OCI-LY7 (cell line): ENCODE measurements around the gene BAK1. TPM values are rescaled to one million over a fixed set of nuclear protein-coding genes. Genes with fewer than 3 reads are reported as not detected.

Experiments used
- BruUV-seq: library from RNA; stranded (reverse); fragments of 400-500 nt; replicated peaks from 2 replicates; lab custom pipeline; 2021; lab: Mats Ljungman, UMichigan
- CTCF ChIA-PET: fragments of 300-600 bp; sonication (Branson Sonifier 250); formaldehyde crosslinking; loops from one replicate; lab custom pipeline; 2022; ENCODE audit warnings: antibody characterized with exemption; ENCODE audit not compliant: unreplicated experiment; lab: Charles Lee
- POLR2A ChIA-PET: fragments of 300-600 bp; sonication (Branson Sonifier 250); formaldehyde crosslinking; loops from one replicate; lab custom pipeline; 2022; ENCODE audit warnings: antibody characterized with exemption; lab: Charles Lee
- DNase-seq: peaks from one replicate; pipeline ENCODE4 v3.0.0-alpha.2; 2015; ENCODE audit warnings: low spot score
- H2AFZ ChIP-seq: fragments of 200-600 bp; sonication (generic), shearing (Covaris generic); 2 replicates; pipeline ENCODE4 v1.6.1; 2014; ENCODE audit warnings: mild to moderate bottlenecking, antibody characterized with exemption, low read length, moderate library complexity
- H3K27ac ChIP-seq: fragments of 200-600 bp; sonication (generic); 2 replicates; pipeline ENCODE4 v1.5.1; 2014; ENCODE audit warnings: mixed run types, low read depth, mild to moderate bottlenecking, moderate library complexity, low read length, inconsistent platforms; ENCODE audit not compliant: poor library complexity, severe bottlenecking
- H3K36me3 ChIP-seq: fragments of 200-600 bp; sonication (generic); 2 replicates; pipeline ENCODE4 v1.6.1; 2014; ENCODE audit warnings: mild to moderate bottlenecking, antibody characterized with exemption, low read length, moderate library complexity, mixed read lengths; ENCODE audit not compliant: insufficient read depth
- H3K4me1 ChIP-seq: fragments of 200-600 bp; sonication (generic); 2 replicates; pipeline ENCODE4 v1.5.1; 2014; ENCODE audit warnings: mild to moderate bottlenecking, low read length; ENCODE audit not compliant: insufficient read depth, poor library complexity, severe bottlenecking
- H3K4me2 ChIP-seq: fragments of 200-600 bp; sonication (generic); 2 replicates; pipeline ENCODE4 v1.6.1; 2014; ENCODE audit warnings: mild to moderate bottlenecking, low read length
- H3K4me3 ChIP-seq: fragments of 200-600 bp; sonication (generic); 2 replicates; pipeline ENCODE4 v1.5.1; 2014; ENCODE audit warnings: mild to moderate bottlenecking, low read depth, low read length; ENCODE audit not compliant: poor library complexity, severe bottlenecking
- H3K79me2 ChIP-seq: fragments of 200-600 bp; sonication (generic); 2 replicates; pipeline ENCODE4 v1.6.1; 2016; ENCODE audit warnings: low read depth, mild to moderate bottlenecking, low read length, moderate library complexity, mixed read lengths; ENCODE audit not compliant: insufficient read depth
- H3K9me2 ChIP-seq: fragments of 200-600 bp; sonication (generic); 2 replicates; pipeline ENCODE4 v1.6.1; 2016; ENCODE audit warnings: mild to moderate bottlenecking, low read length, mixed read lengths; ENCODE audit not compliant: insufficient read depth
- H3K9me3 ChIP-seq: fragments of 200-600 bp; sonication (generic); 2 replicates; pipeline ENCODE4 v1.6.1; 2014; ENCODE audit warnings: mild to moderate bottlenecking, mixed run types, low read length, mixed read lengths
- H4K20me1 ChIP-seq: fragments of 200-600 bp; sonication (generic); 2 replicates; pipeline ENCODE4 v1.6.1; 2014; ENCODE audit warnings: mild to moderate bottlenecking, antibody characterized with exemption, low read length, moderate library complexity, mixed read lengths; ENCODE audit not compliant: insufficient read depth
- EZH2phosphoT487 ChIP-seq: fragments of 200-600 bp; sonication (generic); IDR thresholded peaks from 2 replicates; pipeline ENCODE4 v1.6.1; 2018; ENCODE audit warnings: low read depth, borderline replicate concordance, mild to moderate bottlenecking, mixed run types, antibody characterized with exemption, low read length, moderate library complexity, mixed read lengths
- intact Hi-C: fragments of 100-400 bp; cut with micrococcal nuclease; formaldehyde crosslinking; loops from one replicate; pipeline ENCODE4 v1.10.0; 2022; ENCODE audit not compliant: unreplicated experiment
- total RNA-seq, 2 experiments: library from RNA; depleted of rRNA in 1 of 2; stranded (reverse); fragments of >200 nt in 1 of 2; shearing (Covaris generic) in 1 of 2; gene quantifications; 2 replicates each; pipeline ENCODE4 v1.2.3, GENCODE V29; 2014 to 2022
- TF ChIP-seq, protein P1 (sequence below): fragments of 200-600 bp; sonication (generic); conservative IDR thresholded peaks from 2 replicates; pipeline ENCODE4 v1.5.1; 2014; ENCODE audit warnings: mild to moderate bottlenecking, antibody characterized with exemption, low read length, moderate library complexity, mixed read lengths

BAK1 gene
- total RNA-seq, 2 experiments from 2014 or later = 13.9 to 33.8 TPM

DNA sequence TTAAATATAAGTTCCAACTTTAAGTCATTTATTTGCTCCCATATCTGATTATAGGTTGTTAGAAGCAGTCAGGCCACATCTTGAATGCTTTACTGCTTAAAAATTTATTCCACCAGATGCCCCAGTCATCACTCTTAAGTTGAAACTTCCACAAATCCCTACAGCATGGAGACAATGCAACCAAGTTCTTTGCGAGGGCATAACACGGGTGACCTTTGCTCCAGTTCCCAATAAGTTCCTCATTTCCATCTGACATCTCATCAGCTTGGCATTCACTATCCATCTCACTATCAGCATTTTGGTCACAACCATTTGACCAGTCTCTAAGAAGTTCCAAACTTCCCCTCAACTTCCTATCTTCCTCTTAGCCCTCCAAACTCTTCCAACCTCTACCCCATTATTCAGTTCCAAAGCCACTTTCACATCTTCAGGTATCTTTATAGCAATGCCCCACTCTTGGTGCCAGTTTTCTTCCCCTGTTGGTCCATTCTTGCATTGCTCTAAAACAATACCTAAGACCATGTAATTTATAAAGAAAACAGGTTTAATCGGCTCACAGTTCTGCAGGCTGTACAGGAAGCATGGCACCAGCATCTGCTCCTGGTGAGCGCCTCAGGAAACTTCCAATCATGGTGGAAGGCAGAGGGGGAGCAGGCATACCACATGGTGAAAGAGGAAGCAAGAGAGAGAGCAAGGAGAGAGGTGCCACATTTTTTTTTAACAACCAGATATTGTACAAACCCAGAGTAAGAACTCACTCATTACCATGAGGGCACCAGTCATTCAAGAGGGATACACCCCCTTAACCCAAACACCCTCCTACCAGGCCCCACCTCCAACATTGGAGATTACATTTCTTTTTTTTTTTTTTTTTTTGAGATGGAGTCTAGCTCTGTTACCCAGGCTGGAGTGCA lies 25.1 kb upstream of the BAK1 start:
- no peaks in the 10 kb centered on the region for H3K9me3 ChIP-seq
- no peak for TF ChIP-seq EZH2phosphoT487
- TF ChIP-seq, protein P1, sequence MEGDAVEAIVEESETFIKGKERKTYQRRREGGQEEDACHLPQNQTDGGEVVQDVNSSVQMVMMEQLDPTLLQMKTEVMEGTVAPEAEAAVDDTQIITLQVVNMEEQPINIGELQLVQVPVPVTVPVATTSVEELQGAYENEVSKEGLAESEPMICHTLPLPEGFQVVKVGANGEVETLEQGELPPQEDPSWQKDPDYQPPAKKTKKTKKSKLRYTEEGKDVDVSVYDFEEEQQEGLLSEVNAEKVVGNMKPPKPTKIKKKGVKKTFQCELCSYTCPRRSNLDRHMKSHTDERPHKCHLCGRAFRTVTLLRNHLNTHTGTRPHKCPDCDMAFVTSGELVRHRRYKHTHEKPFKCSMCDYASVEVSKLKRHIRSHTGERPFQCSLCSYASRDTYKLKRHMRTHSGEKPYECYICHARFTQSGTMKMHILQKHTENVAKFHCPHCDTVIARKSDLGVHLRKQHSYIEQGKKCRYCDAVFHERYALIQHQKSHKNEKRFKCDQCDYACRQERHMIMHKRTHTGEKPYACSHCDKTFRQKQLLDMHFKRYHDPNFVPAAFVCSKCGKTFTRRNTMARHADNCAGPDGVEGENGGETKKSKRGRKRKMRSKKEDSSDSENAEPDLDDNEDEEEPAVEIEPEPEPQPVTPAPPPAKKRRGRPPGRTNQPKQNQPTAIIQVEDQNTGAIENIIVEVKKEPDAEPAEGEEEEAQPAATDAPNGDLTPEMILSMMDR = no peak
- H3K4me2 ChIP-seq = no peak overlapping the region
- no peaks in the 10 kb centered on the region for H4K20me1 ChIP-seq
- CTCF ChIA-PET = no interaction called here
- no peaks in the 10 kb centered on the region for H3K9me2 ChIP-seq
- H3K27ac ChIP-seq = no peak overlapping the region
- no TSS peak for BruUV-seq
- intact Hi-C loops = no loop called here
- H3K4me1 ChIP-seq = peaks cover 25% of the 10 kb centered on the region
- no peak for DNase-seq
- no peaks in the 10 kb centered on the region for H3K36me3 ChIP-seq
- no peaks in the 10 kb centered on the region for H3K79me2 ChIP-seq
- POLR2A ChIA-PET = no interaction called here
- H3K4me3 ChIP-seq = no peak overlapping the region
- H2AFZ ChIP-seq = no peak overlapping the region

DNA sequence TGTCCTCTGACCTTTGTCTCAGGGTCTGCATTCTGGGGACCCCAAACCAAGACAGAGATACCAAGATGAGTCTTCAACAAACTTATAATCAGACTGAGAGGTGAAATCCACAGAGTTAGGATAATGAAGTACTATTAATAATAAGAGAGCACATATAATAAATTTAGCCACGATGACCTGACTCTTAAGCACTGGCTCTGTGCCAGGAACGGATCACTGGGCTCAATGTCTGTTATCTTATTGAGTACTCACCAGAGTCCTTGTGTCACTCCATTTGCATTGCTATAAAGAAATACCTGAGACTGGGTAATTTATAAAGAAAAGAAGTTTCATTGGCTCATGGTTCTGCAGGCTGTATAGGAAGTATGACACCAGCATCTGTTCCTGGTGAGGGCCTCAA lies 22.1 kb upstream of the BAK1 start:
- no TSS peak for BruUV-seq
- POLR2A ChIA-PET = interaction anchor here (0.6 to 1.5 kb wide), 4 partner anchors 12 to 109 kb away, joined by 3 to 4 read pairs (median 3); partner anchors contain the start of genes ITPR3 and UQCC2
- Histone ChIP-seq H3K9me2 (no peaks in the 10 kb centered on the region), H2AFZ (no peak overlapping the region), H3K36me3 (no peaks in the 10 kb centered on the region), H3K79me2 (no peaks in the 10 kb centered on the region), H3K4me1 (peaks cover 32% of the 10 kb centered on the region), H3K4me3 (no peak overlapping the region), H4K20me1 (no peaks in the 10 kb centered on the region), H3K4me2 (0 out of 2 replicates have a peak overlapping the region, but pooled peaks have one; percentile 2), H3K9me3 (no peaks in the 10 kb centered on the region), H3K27ac (no peak overlapping the region)
- DNase-seq = no peak
- TF ChIP-seq EZH2phosphoT487 = no peak
- TF ChIP-seq, protein P1 = no peak
- CTCF ChIA-PET = no interaction called here
- intact Hi-C loops = no loop called here

DNA sequence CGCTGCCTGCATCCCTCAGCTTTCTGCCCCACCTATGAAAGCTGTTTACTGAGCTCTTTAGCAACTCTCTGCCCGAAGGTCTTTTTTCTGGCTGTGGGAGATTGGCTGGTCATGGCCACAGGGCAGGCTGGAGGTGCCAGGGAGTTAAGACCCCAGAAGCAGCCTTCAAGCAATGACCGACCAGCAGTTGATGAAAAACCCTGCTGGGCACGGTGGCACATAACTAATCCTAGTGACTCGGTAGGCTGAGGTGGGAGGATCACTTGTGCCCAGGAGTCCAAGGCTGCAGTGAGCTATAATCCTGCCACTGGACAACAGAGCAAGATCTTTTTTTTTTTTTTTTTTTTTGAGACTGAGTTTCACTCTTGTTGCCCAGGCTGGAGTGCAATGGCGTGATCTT lies 20.7 kb upstream of the BAK1 start:
- Histone ChIP-seq H3K4me2 (no peak overlapping the region), H4K20me1 (no peaks in the 10 kb centered on the region), H3K79me2 (no peaks in the 10 kb centered on the region), H3K27ac (no peak overlapping the region), H3K4me3 (no peak overlapping the region), H3K9me2 (no peaks in the 10 kb centered on the region), H2AFZ (no peak overlapping the region), H3K36me3 (no peaks in the 10 kb centered on the region), H3K9me3 (no peaks in the 10 kb centered on the region), H3K4me1 (peaks cover 43% of the 10 kb centered on the region)
- ChIA-PET CTCF (no interaction called here), POLR2A (interaction anchor here (0.6 kb wide), 2 partner anchors 60 to 267 kb away, joined by 3 to 7 read pairs; no protein-coding TSS in a partner anchor)
- intact Hi-C loops = no loop called here
- TF ChIP-seq EZH2phosphoT487 = no peak
- BruUV-seq = no TSS peak
- DNase-seq = no peak
